ENCODE measurements around the gene RNF114.

DNA sequence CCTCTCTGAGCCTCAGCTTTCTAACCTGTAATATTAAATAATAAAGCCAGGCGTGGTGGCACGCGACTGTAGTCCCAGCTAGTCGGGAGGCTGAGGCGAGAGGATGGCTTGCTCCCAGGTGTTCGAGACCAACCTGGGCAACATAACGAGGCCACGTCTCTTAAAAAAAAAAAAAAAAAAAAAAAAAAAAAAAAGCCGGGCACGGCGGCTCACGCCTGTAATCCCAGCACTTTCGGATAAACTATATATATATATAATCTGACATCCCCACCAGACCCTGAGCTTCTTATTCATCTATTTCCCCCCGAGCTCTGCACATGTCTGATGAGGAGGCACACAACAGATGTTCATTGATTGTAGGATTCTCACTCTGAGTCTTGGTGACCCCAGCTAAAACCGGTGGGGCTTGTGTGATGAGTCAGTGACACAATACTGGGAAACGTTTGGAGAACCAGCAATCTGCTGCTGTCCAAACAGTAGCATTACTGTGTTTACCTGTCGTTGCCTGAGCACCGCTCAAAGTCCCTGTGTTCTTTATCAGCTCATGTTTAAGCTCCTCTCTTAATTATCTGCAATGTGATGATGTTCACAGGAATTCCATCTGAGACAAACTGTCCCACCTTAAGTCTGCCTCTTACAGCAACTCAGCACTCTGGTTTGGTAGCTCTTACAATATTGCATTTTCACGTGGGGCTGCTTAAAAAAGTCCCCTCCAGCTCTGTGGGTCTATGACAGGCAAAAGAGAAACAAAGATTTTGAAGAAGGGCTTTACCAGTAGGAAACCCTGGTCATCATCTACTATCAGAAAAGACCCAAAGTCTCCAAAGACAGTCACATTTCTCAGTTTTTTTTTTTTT lies 19.8 kb upstream of the RNF114 start:
- TF ChIP-seq, protein P1, sequence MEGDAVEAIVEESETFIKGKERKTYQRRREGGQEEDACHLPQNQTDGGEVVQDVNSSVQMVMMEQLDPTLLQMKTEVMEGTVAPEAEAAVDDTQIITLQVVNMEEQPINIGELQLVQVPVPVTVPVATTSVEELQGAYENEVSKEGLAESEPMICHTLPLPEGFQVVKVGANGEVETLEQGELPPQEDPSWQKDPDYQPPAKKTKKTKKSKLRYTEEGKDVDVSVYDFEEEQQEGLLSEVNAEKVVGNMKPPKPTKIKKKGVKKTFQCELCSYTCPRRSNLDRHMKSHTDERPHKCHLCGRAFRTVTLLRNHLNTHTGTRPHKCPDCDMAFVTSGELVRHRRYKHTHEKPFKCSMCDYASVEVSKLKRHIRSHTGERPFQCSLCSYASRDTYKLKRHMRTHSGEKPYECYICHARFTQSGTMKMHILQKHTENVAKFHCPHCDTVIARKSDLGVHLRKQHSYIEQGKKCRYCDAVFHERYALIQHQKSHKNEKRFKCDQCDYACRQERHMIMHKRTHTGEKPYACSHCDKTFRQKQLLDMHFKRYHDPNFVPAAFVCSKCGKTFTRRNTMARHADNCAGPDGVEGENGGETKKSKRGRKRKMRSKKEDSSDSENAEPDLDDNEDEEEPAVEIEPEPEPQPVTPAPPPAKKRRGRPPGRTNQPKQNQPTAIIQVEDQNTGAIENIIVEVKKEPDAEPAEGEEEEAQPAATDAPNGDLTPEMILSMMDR (IDR thresholded peaks at IDR 0.05): no peak
- no peak for TF ChIP-seq POLR2A (IDR thresholded peaks at IDR 0.05)
